HG03558 (cell line): ENCODE measurements around the gene ATP5F1D.

Experiments
- ATAC-seq: cut with Tn5 transposase; IDR thresholded peaks from one replicate; pipeline ENCODE4 v1.9.1; 2021; ENCODE audit warnings: moderate number of reproducible peaks; ENCODE audit not compliant: unreplicated experiment; ENCODE audit errors: extremely low read depth

The ATP5F1D gene

DNA sequence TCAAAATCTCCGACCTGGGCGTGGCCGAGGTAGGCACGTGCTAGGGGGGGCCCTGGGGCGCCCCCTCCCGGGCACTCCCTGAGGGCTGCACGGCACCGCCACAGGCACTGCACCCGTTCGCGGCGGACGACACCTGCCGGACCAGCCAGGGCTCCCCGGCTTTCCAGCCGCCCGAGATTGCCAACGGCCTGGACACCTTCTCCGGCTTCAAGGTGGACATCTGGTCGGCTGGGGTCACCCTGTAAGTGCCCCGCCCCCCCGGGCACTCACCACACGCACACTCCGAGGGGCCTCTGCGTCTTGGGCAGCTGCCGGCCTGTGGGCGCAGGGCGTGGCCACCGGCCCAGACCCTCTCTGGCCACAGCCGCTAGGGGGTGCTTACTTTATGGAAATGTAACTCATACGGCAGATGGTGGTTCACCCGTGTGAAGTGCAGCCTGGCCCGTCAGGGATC is 21.0 kb upstream of the ATP5F1D start:
- no peak for ATAC-seq

DNA sequence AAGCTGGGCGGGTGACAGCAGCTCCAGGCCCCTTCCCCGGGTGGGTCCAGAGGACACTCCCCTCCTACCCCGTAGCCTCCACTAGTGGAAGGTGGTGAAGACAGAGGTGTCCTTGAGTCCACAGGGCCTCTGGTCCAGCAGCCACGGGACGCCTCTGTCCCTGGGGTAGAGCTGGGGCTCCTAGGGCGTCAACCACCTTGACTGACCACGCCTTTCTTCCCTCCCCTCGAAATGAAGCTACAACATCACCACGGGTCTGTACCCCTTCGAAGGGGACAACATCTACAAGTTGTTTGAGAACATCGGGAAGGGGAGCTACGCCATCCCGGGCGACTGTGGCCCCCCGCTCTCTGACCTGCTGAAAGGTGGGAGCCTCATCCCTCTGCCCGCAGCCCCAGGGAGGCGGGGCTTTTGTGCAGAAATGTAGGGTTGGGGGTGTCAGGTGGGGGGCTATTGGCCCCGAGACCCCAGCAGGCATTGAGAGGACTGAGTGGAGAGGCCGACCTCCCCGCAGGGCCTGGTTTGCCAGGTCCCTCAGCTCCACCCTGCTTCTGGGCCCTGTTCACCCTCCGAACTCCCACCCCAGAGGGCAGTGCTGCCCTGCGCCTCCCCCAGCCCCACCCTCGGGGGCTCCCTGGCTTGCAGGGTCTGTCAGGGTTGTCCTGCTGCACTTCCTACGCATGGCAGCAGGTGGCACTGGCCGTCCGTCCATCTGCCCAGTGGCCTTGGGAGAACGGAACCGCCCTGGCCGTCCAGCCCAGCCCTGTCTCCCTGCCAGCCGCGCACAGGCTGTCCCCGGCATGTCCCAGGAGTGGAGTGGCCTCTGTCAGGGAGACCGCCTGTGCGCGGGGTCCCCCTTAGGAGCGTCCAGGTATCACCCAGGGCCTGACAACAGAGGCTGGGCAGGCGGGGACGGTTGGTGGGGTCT is 20.3 kb upstream of the ATP5F1D start:
- no peak for ATAC-seq

DNA sequence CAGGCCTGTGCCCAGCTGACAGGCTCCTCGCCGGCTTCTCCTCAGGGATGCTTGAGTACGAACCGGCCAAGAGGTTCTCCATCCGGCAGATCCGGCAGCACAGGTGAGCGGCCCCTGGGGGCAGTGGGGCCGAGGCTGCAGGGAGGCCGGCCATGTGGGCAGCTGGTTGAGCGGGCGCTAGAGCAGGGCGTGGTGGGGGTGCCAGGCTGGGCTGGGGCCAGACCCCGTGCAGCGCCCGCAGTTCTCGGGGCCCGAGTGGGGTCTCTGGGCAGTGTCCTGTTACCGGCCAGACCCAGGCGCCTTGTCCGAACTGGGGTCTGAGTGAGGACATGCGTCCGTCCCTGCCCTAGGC is 19.7 kb upstream of the ATP5F1D start:
- no peak for ATAC-seq

DNA sequence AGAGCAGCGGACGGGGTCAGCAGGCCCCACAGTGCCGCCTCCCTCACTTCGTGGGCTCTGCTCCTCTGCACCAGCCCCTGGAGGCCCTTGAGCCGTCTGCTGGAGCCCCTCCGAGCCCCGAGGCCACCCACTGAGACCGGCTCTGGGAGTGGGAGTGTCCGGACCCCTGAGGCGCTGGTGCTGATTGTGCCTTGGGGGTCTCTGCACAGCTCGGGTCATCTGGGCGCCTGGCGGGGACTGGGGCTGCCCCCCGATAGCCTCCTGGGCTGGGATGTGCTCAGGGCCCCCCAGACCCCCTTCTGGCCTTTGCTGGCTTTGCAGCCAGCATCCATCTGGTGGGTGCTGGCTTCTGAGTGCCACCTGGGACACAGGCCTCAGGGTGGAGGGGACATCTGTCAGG is 19.2 kb upstream of the ATP5F1D start:
- no peak for ATAC-seq

DNA sequence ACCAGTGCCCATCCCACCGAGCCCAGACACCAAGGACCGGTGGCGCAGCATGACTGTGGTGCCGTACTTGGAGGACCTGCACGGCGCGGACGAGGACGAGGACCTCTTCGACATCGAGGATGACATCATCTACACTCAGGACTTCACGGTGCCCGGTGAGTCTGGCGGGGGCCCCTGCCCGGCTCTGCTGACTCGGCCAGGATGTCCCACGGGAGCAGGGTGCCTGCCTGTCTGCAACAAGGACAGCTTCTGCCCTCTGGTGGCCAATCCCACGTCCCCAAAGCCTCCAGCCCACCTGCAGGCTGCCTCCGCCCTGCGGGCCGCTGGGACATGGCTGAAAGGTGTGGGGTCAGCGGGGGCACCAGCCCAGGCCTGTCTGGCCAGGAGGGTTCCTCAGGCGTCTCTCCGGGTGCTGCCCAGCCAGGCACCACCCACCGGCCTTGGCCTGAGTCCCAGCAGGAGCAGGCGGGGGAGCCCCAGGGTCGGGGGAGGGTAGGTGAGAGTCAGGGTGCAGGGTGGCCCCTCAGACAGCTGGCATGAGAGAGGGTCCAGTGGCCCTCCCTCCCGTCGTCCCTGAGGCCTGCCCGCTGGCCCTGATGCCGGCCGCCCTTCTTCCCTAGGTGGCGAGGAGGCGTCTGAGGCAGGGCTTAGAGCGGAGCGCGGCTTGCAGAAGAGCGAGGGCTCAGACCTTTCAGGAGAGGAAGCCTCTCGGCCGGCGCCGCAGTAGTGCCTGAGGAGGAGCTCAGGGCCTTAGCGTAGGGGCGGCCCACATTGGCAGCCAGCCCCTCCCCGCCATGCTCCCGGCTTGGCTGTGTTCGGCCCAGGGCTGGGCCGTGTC is 18.3 kb upstream of the ATP5F1D start:
- no peak for ATAC-seq

DNA sequence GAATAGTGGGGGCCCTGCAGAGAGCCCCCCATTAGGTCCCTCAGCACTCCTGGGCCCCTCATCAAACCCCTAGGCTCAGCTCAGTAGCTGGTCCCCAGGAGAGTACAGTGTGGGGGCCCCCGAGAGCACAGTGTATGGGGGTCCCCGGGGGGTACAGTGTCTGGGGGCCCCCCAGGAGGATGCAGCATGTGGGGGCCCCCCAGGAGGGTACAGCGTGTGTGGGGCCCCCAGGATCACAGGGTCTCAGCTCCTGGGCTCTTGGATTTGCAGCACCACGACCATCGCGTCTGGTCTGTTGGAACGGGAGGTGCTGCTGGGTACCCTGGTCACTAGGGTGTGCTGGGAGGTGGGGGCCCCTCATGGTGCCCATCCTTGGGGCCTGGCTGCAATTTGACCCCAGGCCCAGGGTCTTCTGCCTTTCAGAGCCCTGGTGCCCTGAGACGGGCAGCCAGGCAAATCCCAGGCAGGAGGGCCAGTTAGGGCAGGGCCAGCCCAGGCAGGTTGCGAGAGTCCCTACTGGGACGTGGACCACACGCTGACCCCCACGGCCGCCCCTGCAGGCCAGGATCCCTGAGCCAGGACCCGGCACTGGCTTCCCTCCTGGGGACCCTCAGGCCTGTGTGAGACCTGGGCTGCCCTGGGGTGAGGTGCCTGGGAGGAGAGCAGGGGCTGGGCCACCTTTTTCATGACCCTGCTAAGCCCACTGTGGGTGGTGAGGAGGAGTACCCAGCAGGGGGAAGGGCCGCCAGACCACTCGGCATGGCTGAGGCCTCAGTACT is 17.3 kb upstream of the ATP5F1D start:
- no peak for ATAC-seq

DNA sequence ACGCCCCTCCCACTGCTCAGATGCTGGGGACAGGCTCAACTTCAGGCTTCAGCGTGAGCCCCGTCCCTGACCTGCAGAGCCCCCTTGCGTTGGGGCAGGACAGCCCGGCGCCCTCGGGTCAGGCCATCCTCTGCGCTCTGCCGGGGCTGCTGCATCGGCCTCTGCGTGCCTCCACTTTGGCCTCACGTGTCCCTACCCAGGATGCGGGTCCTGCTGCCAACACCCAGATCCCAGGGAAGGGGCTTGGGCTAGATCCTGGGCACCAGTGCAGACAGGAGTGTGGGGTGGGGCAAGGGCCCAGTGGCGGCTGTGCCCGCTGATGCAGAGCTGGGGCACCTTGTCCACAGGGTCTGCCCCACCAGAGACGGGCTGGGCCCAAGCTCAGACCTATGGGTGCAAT is 16.7 kb upstream of the ATP5F1D start:
- no peak for ATAC-seq

DNA sequence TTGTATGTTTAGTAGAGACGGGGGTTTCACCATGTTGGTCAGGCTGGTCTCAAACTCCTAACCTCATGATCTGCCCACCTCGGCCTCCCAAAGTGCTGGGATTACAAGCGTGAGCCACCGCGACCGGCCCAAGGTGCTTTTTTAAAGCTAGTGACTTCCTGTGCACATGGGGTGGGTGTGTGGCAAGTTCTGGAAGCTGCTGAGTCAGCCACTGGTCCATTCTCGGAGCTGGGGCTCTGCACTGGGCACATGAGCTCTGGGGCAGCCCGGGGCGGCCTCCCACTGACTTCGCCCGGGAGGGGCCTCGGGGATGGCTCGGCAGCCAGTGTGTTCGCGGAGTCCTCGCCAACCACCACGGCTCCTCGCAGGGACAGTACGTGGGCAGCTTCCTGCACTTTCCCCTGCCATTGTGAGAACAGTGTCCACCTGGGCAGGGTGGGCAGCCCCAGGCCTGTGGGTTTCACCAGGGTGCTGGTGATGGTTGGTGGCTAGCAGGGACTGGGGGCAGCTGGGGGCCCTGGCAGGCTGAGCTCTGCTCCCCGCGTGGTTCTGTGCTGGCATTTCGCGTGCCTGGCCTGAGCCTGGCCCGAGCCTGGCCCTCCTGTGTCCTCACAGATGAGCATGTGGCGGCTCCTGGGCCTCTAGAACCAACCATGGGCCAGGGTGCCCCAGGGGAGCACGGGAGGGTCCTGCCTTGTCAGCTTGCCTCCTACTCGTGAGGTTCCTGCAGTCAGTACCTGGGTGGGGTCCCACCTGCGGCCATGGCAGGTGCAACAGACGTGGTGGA is 15.9 kb upstream of the ATP5F1D start:
- no peak for ATAC-seq

DNA sequence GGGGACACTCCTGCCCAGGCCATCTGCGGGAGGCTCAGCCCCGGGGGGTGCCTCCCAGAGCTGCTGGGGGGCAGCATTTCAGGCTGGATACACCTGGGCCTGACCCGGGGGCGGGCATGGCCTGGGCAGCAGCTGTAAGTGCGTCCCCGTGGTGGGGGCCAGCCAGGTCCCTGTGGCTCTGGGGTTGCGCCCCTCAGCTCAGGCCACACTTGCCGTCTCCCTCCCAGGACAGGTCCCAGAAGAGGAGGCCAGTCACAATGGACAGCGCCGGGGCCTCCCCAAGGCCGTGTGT is 15.4 kb upstream of the ATP5F1D start:
- no peak for ATAC-seq

DNA sequence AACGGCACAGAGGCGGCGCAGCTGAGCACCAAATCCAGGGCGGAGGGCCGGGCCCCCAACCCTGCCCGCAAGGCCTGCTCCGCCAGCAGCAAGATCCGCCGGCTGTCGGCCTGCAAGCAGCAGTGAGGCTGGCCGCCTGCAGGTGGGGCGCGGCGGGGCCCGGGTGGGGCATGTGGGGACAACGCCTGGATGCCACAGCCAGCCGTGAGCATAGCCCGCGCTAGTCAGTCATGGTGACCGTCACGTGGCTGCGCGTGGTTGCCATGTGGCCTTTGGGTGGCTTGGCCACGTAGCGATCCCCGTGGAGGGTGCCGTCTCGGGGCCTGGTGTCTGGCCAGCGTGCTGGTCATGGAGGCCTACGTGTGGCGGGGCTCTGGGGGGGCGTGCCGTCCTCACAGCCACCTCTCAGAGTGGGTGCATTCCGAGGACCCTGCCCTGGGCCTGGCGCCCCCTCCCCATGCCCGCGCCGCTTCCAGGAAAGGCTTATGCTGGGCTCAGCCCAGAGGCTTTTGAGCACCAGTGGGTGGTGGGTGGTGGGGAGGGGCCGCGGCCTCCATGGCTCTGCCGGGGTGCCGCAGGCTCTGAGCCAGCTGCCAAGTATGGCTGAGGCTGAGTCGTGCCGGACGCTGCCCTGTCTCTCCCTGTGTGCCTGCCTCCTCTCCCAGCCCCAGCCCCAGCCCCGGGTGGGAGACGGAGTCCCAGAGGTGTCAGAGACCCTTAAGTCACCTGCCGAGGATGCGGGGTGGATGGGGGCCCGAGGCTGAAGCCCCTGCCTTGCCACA is 14.8 kb upstream of the ATP5F1D start:
- no peak for ATAC-seq

DNA sequence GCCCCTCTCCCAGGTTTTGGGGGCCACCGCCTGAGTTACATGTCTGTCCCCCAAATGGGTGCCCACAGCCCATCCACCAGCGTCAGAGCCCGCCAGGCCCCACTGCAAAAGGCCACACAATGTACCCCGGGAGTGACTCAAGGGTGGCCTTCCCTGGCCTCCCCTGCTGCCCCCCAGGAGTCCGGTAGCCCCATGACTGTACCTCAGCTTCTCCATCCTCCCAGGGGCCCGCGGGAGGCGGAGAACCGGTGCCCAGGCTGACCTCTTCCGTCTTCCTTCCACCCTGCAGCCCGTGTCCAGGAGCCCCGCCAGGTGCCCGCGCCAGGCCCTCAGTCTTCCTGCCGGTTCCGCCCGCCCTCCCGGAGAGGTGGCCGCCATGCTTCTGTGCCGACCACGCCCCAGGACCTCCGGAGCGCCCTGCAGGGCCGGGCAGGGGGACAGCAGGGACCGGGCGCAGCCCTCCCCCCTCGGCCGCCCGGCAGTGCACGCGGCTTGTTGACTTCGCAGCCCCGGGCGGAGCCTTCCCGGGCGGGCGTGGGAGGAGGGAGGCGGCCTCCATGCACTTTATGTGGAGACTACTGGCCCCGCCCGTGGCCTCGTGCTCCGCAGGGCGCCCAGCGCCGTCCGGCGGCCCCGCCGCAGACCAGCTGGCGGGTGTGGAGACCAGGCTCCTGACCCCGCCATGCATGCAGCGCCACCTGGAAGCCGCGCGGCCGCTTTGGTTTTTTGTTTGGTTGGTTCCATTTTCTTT is 14.1 kb upstream of the ATP5F1D start:
- no peak for ATAC-seq

DNA sequence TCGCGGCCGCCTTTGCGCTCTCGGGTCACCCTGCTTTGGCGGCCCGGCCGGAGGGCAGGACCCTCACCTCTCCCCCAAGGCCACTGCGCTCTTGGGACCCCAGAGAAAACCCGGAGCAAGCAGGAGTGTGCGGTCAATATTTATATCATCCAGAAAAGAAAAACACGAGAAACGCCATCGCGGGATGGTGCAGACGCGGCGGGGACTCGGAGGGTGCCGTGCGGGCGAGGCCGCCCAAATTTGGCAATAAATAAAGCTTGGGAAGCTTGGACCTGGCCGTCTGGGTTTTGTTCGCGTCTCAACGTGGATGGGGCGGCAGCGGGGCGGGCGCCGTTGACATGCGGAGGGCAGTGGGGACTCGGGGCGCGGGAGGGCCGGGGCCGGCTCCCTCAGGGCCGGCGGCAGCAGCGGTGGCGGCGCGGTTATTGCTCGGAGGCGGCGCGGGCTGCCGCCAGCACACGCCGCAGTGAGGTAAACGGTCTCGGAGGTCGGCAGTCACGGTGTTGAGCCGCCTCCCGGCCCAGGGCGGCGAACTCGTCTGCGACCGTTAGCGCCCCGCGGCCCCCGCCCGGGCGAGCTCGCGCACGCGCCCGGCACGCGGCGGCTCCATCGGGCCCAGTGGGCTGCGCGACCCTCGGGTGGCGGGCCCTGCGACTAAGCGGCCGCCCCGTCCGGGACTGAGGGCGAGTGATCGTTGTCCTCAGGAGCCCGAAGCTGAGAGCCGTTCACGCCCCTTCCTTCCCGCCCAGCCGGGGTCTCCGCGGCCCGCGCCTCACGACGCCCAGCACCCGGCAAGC is 13.2 kb upstream of the ATP5F1D start:
- no peak for ATAC-seq

DNA sequence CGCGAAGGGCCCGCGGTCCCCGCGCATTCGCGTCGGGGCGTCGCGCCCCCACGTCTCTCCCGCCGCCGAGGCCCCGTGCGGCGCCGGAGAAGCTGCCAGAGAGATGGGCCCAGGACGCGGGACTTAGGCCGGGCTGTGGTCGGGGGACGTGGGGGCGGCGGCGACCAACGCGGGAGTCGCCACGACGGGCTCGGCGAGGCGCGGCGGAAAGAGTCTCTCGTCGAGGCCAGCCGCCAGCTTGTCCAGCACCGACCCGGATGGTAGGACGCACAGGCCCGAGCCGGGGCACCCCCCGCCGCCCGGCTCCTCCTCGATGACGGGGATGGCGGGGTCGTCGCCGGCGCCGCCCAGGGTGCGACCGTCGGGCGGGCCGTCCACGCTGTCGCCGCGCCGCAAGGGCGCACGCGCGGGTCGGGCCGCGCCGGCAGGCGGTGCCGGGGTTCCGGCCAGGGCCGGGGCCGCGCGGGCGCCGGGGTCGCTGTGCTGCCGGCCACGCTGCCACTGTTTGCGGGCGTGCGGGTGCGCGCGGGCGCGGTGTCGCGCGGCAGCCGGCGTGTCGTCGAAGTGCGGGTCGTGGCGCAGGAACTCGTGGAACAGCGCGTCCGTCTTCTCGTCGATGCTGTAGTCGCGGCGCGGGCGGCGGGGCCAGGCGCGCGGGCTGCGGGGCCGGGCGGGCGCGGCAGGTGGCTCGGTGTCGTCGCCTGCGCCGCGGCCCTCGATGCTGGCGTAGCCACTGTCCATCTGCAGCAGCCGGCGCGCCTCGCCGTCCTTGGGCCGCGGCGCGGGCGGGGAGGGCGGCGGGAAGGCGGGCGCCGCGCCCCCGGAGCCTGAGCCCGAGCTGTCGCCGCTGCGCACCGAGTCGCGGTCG is 12.3 kb upstream of the ATP5F1D start:
- no peak for ATAC-seq

DNA sequence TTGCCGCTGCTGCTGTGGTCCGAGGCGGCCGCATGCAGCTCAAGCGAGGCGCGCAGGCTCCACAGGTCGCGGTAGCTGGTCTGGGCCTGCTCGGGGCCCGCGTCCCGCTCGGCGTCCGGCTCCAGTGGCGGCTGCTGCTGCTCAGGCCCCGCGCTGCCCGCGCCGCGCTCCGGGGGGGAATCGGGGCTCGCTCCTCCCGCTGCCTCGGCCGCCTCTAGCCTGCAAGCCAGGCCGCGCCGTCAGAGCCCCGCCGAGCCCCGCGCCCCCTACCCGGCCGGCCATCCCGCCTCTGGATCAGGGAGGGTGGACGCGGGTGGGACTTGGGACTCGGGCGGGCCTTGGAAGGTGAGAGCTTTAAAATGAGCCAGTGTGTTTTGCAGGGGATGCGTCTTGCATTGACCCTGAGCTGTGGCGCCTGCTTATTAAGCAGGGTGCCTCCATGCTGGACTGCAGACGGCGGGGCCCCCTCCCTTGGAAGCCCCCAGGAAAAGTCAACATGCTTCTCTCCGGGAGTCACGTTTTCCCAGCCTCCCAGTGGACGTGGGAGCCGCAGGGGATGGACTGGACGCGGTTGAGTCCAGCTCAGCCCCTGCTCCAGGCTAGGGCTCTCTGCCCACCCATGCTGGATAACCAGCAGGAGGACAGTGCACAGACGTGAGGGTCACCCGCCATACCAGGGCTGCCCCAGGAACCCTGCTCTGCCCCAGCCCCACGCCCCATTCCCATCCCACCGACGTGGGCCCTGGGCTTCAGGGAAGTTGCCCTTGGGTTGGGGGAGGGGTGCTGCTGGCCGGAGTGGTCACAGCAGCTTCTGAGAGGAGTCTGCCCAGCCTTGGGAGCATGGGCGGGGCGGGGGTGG is 11.4 kb upstream of the ATP5F1D start:
- no peak for ATAC-seq

DNA sequence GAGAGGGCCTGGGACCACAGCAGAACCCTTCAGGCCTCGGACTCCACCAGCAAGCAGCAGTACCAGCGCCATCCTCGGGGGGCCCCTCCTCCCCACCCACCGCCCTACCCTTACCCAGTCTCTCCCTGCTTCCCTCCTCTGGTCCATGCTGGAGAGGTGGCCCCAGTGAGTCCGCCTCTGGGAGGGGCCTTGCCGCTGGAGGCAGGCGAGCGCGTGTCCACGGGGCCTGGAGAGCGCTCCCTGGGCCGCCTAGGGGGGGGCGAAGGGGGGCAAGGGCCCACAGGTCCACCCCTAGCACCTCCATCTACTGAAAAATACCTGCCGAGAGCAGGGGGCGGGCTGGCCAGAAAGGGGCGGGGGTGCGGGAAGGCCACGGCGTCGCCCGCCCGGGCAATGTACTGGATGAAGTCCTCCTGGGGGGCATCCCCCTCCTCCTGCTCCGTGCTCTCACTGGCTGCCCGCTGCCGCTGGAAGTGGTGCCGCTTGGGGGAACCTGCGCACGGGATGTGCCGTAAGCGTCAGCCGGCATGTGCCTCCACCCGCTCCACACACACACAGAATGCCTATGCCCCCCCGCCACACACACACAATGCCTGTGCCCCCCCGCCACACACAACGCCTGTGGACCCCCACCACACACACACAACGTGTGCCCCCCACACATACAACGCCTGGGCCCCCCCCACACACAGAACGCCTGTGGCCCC is 10.6 kb upstream of the ATP5F1D start:
- ATAC-seq: no peak
